Measurements from ENCODE around the gene SASH3. TPM values are rescaled to one million over a fixed set of nuclear protein-coding genes. Genes with fewer than 3 reads are reported as not detected.
"Not testable (repeated sequence)": the region's sequence is repeated elsewhere in the genome, so short reads cannot be mapped to it uniquely, and the experiment has no call there.

SASH3 gene
- total RNA-seq (2012; rRNA removed), result not detected in 2 replicates

- Histone ChIP-seq H3K4me1 (ENCODE audit: control insufficient read depth, insufficient read depth, low read length) (no peaks in the 10 kb centered on the region), H3K9me3 (replicated peaks; ENCODE audit: low read length) (no peaks in the 10 kb centered on the region), H3K36me3 (ENCODE audit: insufficient read depth, low read length) (no peaks in the 10 kb centered on the region), H3K9ac (ENCODE audit: low read depth, low read length) (no peak within 1 kb of the TSS), H3K27me3 (ENCODE audit: control insufficient read depth, insufficient read depth, low read length) (peaks cover 5% of the 10 kb centered on the region), H3K4me3 (ENCODE audit: low read length) (no peak within 1 kb of the TSS), H3K4me2 (ENCODE audit: low read length) (no peak within 1 kb of the TSS)
Observed at GRCh38 chrX:129779747-129780146, at the start of gene SASH3. Gene SASH3, plus strand, starts transcription at chrX:129779949. Its CDS starts 149 bp downstream, at chrX:129780098.

DNA sequence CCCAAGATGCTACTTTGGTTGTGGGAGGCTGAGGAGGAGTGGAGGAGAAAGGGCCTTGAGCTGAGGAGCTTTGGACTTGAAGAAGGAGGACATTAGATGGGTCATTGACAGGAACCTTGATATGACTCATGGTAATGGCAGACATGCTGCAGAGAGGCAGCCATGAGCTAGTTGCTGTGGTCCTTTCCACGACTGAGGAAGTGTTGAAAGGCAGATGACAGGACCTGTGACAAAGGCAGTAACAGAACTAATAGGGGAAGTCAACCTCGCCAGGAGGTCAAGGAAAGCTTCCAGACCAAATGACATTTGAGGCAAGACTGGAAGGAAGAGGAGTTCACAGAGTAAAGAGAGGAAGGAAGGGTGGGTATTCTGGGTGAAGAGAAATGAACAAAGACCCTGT is 48.5 kb upstream of the SASH3 start:
- H3K36me3 ChIP-seq (ENCODE audit: insufficient read depth, low read length), result no peaks in the 10 kb centered on the region
- H3K4me2 ChIP-seq (ENCODE audit: low read length), result no peak overlapping the region
- no peaks in the 10 kb centered on the region for H3K9me3 ChIP-seq (replicated peaks; ENCODE audit: low read length)
- H3K9ac ChIP-seq (ENCODE audit: low read depth, low read length), result no peak overlapping the region
- H3K4me1 ChIP-seq (ENCODE audit: control insufficient read depth, insufficient read depth, low read length), result no peaks in the 10 kb centered on the region
- no peak overlapping the region for H3K4me3 ChIP-seq (ENCODE audit: low read length)
- peaks cover 21% of the 10 kb centered on the region for H3K27me3 ChIP-seq (ENCODE audit: control insufficient read depth, insufficient read depth, low read length)

DNA sequence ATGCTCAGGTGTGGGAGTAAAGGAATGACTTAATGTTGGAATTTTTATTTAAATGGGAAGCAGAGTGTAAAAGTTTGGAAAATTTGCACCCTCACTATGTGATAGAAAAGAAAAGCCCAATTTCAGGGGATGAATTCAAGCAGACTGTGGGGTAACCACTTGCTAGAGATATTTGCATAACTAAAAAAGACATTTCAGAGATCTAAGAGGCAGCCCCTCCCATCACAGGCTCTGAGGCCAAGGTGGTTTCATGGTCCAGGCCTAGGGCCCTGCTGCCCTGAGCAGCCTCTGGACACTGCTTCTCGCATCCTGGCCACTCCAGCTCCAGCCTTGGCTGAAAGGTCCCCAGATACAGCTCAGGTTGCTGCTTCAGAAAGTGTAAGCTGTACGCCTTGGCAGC is 46.9 kb upstream of the SASH3 start:
- Histone ChIP-seq H3K9me3 (replicated peaks; ENCODE audit: low read length) (no peaks in the 10 kb centered on the region), H3K4me1 (ENCODE audit: control insufficient read depth, insufficient read depth, low read length) (no peaks in the 10 kb centered on the region), H3K4me3 (ENCODE audit: low read length) (no peak overlapping the region), H3K27me3 (ENCODE audit: control insufficient read depth, insufficient read depth, low read length) (peaks cover 27% of the 10 kb centered on the region), H3K9ac (ENCODE audit: low read depth, low read length) (no peak overlapping the region), H3K4me2 (ENCODE audit: low read length) (no peak overlapping the region), H3K36me3 (ENCODE audit: insufficient read depth, low read length) (no peaks in the 10 kb centered on the region)

GRCh38 chrX:129733335-129733734 is 46.4 kb upstream of the SASH3 start:
- Histone ChIP-seq H3K4me2 (ENCODE audit: low read length) (no peak overlapping the region), H3K9me3 (replicated peaks; ENCODE audit: low read length) (no peaks in the 10 kb centered on the region), H3K36me3 (ENCODE audit: insufficient read depth, low read length) (no peaks in the 10 kb centered on the region), H3K9ac (ENCODE audit: low read depth, low read length) (no peak overlapping the region), H3K27me3 (ENCODE audit: control insufficient read depth, insufficient read depth, low read length) (peaks cover 28% of the 10 kb centered on the region), H3K4me3 (ENCODE audit: low read length) (no peak overlapping the region), H3K4me1 (ENCODE audit: control insufficient read depth, insufficient read depth, low read length) (no peaks in the 10 kb centered on the region)

- Histone ChIP-seq H3K27me3 (ENCODE audit: control insufficient read depth, insufficient read depth, low read length) (peaks cover 33% of the 10 kb centered on the region), H3K4me2 (ENCODE audit: low read length) (no peak overlapping the region), H3K9ac (ENCODE audit: low read depth, low read length) (no peak overlapping the region), H3K9me3 (replicated peaks; ENCODE audit: low read length) (no peaks in the 10 kb centered on the region), H3K4me3 (ENCODE audit: low read length) (no peak overlapping the region), H3K4me1 (ENCODE audit: control insufficient read depth, insufficient read depth, low read length) (no peaks in the 10 kb centered on the region), H3K36me3 (ENCODE audit: insufficient read depth, low read length) (no peaks in the 10 kb centered on the region)
Observed at GRCh38 chrX:129736491-129736890, 43.3 kb upstream of the SASH3 start.

DNA sequence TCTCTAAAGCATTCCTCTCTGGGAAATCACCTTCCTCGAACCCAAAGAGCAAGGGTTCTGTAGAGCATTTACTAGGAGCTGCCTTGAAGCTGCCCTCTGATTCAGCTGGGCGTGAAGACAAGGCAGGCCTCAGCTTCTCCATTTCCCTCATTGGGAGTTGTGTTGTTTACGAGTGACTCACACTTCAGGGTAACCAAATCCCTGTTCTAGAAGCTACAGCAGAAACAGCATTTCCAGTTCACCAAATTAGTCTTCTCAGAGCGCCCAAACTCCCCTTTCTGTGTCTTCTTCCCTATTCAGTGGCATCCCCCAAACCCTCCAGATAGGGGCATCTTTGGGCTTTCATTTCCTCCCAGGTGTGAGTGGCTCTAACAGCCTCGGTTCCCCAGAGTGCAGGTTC is 41.8 kb upstream of the SASH3 start:
- Histone ChIP-seq H3K36me3 (ENCODE audit: insufficient read depth, low read length) (no peaks in the 10 kb centered on the region), H3K9me3 (replicated peaks; ENCODE audit: low read length) (no peaks in the 10 kb centered on the region), H3K27me3 (ENCODE audit: control insufficient read depth, insufficient read depth, low read length) (peaks cover 29% of the 10 kb centered on the region), H3K9ac (ENCODE audit: low read depth, low read length) (no peak overlapping the region), H3K4me2 (ENCODE audit: low read length) (no peak overlapping the region), H3K4me1 (ENCODE audit: control insufficient read depth, insufficient read depth, low read length) (no peaks in the 10 kb centered on the region), H3K4me3 (ENCODE audit: low read length) (no peak overlapping the region)

GRCh38 chrX:129738466-129739308 is 41.1 kb upstream of the SASH3 start, which contains the start of gene XPNPEP2:
Gene XPNPEP2, plus strand, starts transcription at chrX:129738979. Its CDS starts 235 bp downstream, at chrX:129739214.
- Histone ChIP-seq H3K27me3 (ENCODE audit: control insufficient read depth, insufficient read depth, low read length) (peaks cover 27% of the 10 kb centered on the region), H3K36me3 (ENCODE audit: insufficient read depth, low read length) (no peaks in the 10 kb centered on the region), H3K9ac (ENCODE audit: low read depth, low read length) (no peak within 1 kb of the TSS), H3K4me1 (ENCODE audit: control insufficient read depth, insufficient read depth, low read length) (no peaks in the 10 kb centered on the region), H3K9me3 (replicated peaks; ENCODE audit: low read length) (no peaks in the 10 kb centered on the region), H3K4me2 (ENCODE audit: low read length) (no peak within 1 kb of the TSS), H3K4me3 (ENCODE audit: low read length) (no peak within 1 kb of the TSS)

- Histone ChIP-seq H3K4me2 (ENCODE audit: low read length) (no peak overlapping the region), H3K4me3 (ENCODE audit: low read length) (no peak overlapping the region), H3K36me3 (ENCODE audit: insufficient read depth, low read length) (no peaks in the 10 kb centered on the region), H3K9me3 (replicated peaks; ENCODE audit: low read length) (no peaks in the 10 kb centered on the region), H3K27me3 (ENCODE audit: control insufficient read depth, insufficient read depth, low read length) (peaks cover 27% of the 10 kb centered on the region), H3K4me1 (ENCODE audit: control insufficient read depth, insufficient read depth, low read length) (no peaks in the 10 kb centered on the region), H3K9ac (ENCODE audit: low read depth, low read length) (no peak overlapping the region)
Observed at GRCh38 chrX:129739578-129739977, 40.2 kb upstream of the SASH3 start.

- Histone ChIP-seq H3K4me1 (ENCODE audit: control insufficient read depth, insufficient read depth, low read length) (no peaks in the 10 kb centered on the region), H3K9me3 (replicated peaks; ENCODE audit: low read length) (no peaks in the 10 kb centered on the region), H3K4me3 (ENCODE audit: low read length) (no peak overlapping the region), H3K4me2 (ENCODE audit: low read length) (no peak overlapping the region), H3K27me3 (ENCODE audit: control insufficient read depth, insufficient read depth, low read length) (peaks cover 33% of the 10 kb centered on the region), H3K9ac (ENCODE audit: low read depth, low read length) (no peak overlapping the region), H3K36me3 (ENCODE audit: insufficient read depth, low read length) (no peaks in the 10 kb centered on the region)
Observed at GRCh38 chrX:129741880-129742758, 37.6 kb upstream of the SASH3 start.

- H3K9ac ChIP-seq (ENCODE audit: low read depth, low read length); H3K36me3 ChIP-seq (ENCODE audit: insufficient read depth, low read length); H3K4me1 ChIP-seq (ENCODE audit: control insufficient read depth, insufficient read depth, low read length); H3K9me3 ChIP-seq (replicated peaks; ENCODE audit: low read length); H3K4me3 ChIP-seq (ENCODE audit: low read length); H3K4me2 ChIP-seq (ENCODE audit: low read length): not testable (repeated sequence)
- peaks cover 31% of the 10 kb centered on the region for H3K27me3 ChIP-seq (ENCODE audit: control insufficient read depth, insufficient read depth, low read length)
Observed at GRCh38 chrX:129742759-129743152, 37.0 kb upstream of the SASH3 start.

GRCh38 chrX:129743821-129744220 is 35.9 kb upstream of the SASH3 start:
- Histone ChIP-seq H3K4me2 (ENCODE audit: low read length) (no peak overlapping the region), H3K27me3 (ENCODE audit: control insufficient read depth, insufficient read depth, low read length) (peaks cover 24% of the 10 kb centered on the region), H3K4me3 (ENCODE audit: low read length) (no peak overlapping the region), H3K36me3 (ENCODE audit: insufficient read depth, low read length) (no peaks in the 10 kb centered on the region), H3K9ac (ENCODE audit: low read depth, low read length) (no peak overlapping the region), H3K9me3 (replicated peaks; ENCODE audit: low read length) (no peaks in the 10 kb centered on the region), H3K4me1 (ENCODE audit: control insufficient read depth, insufficient read depth, low read length) (no peaks in the 10 kb centered on the region)
